Superior temporal gyrus (tissue), 1 donor: ENCODE measurements around the gene NRN1.
"Not testable (repeated sequence)": the region's sequence is repeated elsewhere in the genome, so short reads cannot be mapped to it uniquely, and the experiment has no call there.

ENCODE experiments used
- DNase-seq: peaks from one replicate; pipeline ENCODE4 v3.0.0-alpha.2; 2016; ENCODE audit errors: extremely low spot score

NRN1 gene

GRCh38 chr6:6006428-6007365 lies at the start of gene NRN1:
Gene NRN1, minus strand, starts transcription at chr6:6006925. Its CDS starts 176 bp downstream, at chr6:6006749.
- DNase-seq = peak; percentile 25

GRCh38 chr6:6052216-6052615 lies 45.5 kb upstream of the NRN1 start:
- DNase-seq = no peak

GRCh38 chr6:6046716-6047115 lies 40.0 kb upstream of the NRN1 start:
- no peak for DNase-seq

GRCh38 chr6:6039946-6040509 lies 33.3 kb upstream of the NRN1 start:
- DNase-seq = no peak

GRCh38 chr6:6037179-6037578 lies 30.5 kb upstream of the NRN1 start:
- DNase-seq = no peak

GRCh38 chr6:6033858-6034257 lies 27.1 kb upstream of the NRN1 start:
- no peak for DNase-seq

- DNase-seq = no peak
Measured at GRCh38 chr6:6026513-6027205, 19.9 kb upstream of the NRN1 start.

GRCh38 chr6:6025736-6026135 lies 19.0 kb upstream of the NRN1 start:
- DNase-seq = no peak

- DNase-seq = no peak
Measured at GRCh38 chr6:6024220-6024619, 17.5 kb upstream of the NRN1 start.

- DNase-seq = not testable (repeated sequence)
Measured at GRCh38 chr6:6022841-6023240, 16.1 kb upstream of the NRN1 start.

GRCh38 chr6:6008648-6009421 lies 2.1 kb upstream of the NRN1 start:
- peak; percentile 29 for DNase-seq

GRCh38 chr6:6008089-6008647 lies 1.4 kb upstream of the NRN1 start:
- DNase-seq = peak; percentile 33

GRCh38 chr6:6007366-6008088 lies 802 bp upstream of the NRN1 start:
- DNase-seq = peak; percentile 37

GRCh38 chr6:6006006-6006427 lies 708 bp downstream of the NRN1 start:
- peak; percentile 24 for DNase-seq

- peak; percentile 20 for DNase-seq
Measured at GRCh38 chr6:6005051-6006005, 1.4 kb downstream of the NRN1 start.

GRCh38 chr6:6004390-6004995 lies 2.2 kb downstream of the NRN1 start:
- peak; percentile 12 for DNase-seq

- peak; percentile 46 for DNase-seq
Measured at GRCh38 chr6:6003621-6004366, 2.9 kb downstream of the NRN1 start.

GRCh38 chr6:6002848-6003620 lies 3.7 kb downstream of the NRN1 start:
- DNase-seq = no peak
